Duodenal mucosa (tissue), 2 donors: ENCODE measurements around the gene LRMDA.

Experiments
- H3K27ac ChIP-seq: one replicate; pipeline ENCODE4 v1.7.0; 2013; ENCODE audit warnings: low read depth, low read length
- H3K27me3 ChIP-seq, 2 donors: one replicate each; pipeline ENCODE4 v1.7.0; 2013; ENCODE audit warnings: low read length in 2 of 2, control low read depth in 1 of 2; ENCODE audit not compliant: insufficient read depth in 2 of 2, control insufficient read depth in 1 of 2
- H3K36me3 ChIP-seq, 2 donors: one replicate each; pipeline ENCODE4 v1.7.0; 2013; ENCODE audit warnings: low read length in 2 of 2, control low read depth in 1 of 2; ENCODE audit not compliant: insufficient read depth in 2 of 2, control insufficient read depth in 1 of 2
- H3K4me1 ChIP-seq, 2 donors: one replicate each; pipeline ENCODE4 v1.7.0; 2013; ENCODE audit warnings: low read length in 2 of 2, control low read depth in 1 of 2; ENCODE audit not compliant: insufficient read depth in 2 of 2, control insufficient read depth in 1 of 2
- H3K4me3 ChIP-seq, 2 donors: one replicate each; pipeline ENCODE4 v1.7.0; 2013; ENCODE audit warnings: low read length in 2 of 2, low read depth in 1 of 2
- H3K9ac ChIP-seq, 2 donors: one replicate each; pipeline ENCODE4 v1.7.0; 2013; ENCODE audit warnings: low read length in 2 of 2, low read depth in 1 of 2
- H3K9me3 ChIP-seq, 2 donors: one replicate each; pipeline ENCODE4 v1.7.0; 2013; ENCODE audit warnings: low read length in 2 of 2, control low read depth in 1 of 2; ENCODE audit not compliant: control insufficient read depth in 1 of 2

Gene LRMDA

DNA sequence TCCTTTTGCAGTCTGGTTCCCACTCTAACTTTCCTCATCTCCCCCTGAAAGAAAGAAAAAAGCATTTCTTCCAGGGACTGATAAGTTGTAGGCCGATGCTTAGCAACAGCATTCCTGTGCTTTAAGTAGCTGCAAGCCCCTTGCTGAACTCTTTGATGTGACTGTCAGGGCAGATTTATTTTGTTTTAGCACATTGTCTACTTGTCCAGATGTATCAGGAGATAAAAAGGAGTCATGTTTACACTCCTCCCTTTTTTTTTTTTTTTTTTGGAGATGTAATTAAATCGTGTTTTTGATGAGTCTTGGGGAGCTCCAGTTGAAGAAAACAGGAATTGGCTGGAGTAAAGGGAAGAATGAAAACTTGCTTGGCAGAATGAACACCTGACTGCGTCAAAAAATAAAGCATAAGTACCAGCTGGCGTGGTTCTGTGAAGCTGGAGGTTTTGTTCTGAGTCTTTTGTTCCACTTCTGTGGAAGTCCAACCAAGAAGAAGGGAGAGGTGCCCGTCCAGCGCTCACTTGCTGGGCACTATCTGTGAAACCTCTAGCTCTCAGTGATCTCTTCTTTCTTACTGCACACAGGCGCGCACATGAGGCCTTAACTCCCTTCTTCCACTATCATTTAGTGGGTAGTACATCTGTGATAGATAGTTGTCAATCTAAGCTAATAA is 871.7 kb downstream of the LRMDA start:
- H3K9ac ChIP-seq, result no peak overlapping the region
- no peaks in the 10 kb centered on the region for H3K36me3 ChIP-seq
- no peaks in the 10 kb centered on the region for H3K27me3 ChIP-seq
- peaks cover 10 to 31% of the 10 kb centered on the region in 2 donors for H3K4me1 ChIP-seq
- H3K27ac ChIP-seq, result no peak overlapping the region
- no peak overlapping the region for H3K4me3 ChIP-seq
- no peaks in the 10 kb centered on the region for H3K9me3 ChIP-seq

DNA sequence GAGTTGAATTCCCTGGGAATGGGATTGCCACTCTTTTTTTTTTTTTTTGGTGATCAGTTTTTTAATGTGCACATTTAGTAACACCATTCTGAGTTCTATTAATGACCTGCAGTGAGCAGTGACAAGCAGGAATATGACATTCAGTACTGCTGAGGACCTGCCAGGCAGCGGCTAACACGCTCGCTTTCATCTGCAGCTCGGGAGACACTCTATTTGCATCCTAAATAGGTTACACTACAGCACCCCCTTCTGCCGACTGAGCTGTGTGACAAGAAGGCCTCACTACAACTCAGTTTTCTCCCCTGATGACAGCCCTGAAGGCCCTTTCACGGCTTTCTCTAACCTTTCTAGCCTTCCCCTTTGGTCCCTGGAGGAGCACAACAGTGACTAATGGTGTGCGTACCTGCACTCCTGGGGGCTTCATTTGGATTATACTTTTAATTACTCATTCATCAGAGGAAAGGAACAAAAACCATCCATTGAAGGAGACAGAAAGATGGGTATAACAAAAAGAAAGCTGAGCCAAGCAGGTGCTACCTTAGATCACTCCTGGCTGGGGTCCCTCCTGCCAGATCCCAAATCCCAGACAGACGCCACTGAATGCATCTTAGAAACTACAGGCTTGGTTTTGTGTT is 872.4 kb downstream of the LRMDA start:
- H3K4me1 ChIP-seq, result peaks cover 10 to 27% of the 10 kb centered on the region in 2 donors
- no peaks in the 10 kb centered on the region for H3K9me3 ChIP-seq
- no peak overlapping the region for H3K4me3 ChIP-seq
- no peak overlapping the region for H3K27ac ChIP-seq
- no peaks in the 10 kb centered on the region for H3K27me3 ChIP-seq
- no peak overlapping the region for H3K9ac ChIP-seq
- H3K36me3 ChIP-seq, result no peaks in the 10 kb centered on the region

DNA sequence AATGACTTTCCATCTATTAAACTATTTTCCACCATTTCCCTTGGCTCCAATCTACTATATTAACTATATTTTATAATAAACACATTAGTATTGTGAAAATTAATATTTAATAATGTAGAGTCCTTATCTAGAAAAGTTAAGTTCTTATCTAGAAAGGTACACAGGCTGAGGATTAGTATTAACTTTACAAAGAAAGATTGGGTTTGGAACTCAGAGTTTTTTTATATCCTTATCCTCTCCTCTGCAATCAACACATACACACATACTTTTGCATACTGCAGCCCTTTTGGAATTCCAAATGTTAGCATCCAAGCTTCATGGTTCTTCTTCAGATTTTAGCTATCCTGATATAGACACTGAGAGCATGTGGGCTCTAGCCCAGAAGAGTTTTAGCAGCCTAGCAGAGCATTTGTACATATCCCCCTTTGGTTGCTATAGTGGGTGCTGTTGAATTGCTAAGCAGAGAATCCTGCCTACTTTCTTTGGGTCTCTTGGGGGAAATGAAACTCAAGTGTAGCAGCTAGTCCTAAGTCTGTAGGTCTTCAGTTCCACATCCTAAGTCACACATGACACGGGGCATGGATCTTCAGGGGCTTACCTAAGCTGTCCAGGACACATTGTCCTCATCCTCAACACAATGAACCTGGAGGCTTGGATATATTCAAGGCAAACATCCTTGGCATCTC is 874.6 kb downstream of the LRMDA start:
- Histone ChIP-seq H3K27me3 (no peaks in the 10 kb centered on the region), H3K36me3 (no peaks in the 10 kb centered on the region), H3K27ac (no peak overlapping the region), H3K4me1 (peaks cover 10 to 25% of the 10 kb centered on the region in 2 donors), H3K9me3 (no peaks in the 10 kb centered on the region), H3K9ac (no peak overlapping the region), H3K4me3 (no peak overlapping the region)

DNA sequence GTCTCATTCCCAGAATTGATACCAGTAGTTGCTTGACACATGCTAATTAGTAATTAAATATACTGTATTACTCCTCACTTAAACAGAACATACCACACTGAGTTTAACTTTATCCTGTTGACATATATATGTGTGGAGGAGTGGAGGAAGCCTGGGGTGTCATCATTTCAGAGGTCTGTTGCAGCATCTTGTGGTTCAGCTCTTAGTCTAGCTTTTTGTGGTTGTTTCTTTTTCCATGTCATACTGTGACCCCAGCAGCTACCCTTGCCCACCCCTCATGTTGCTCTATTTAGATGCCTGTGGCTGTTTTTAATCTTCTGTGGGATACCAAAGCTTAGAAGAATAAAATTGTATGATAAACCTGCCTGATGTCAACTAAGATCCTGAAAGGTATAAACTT is 875.4 kb downstream of the LRMDA start:
- H3K9ac ChIP-seq, result no peak overlapping the region
- H3K27me3 ChIP-seq, result no peaks in the 10 kb centered on the region
- H3K4me3 ChIP-seq, result no peak overlapping the region
- peaks cover 10 to 17% of the 10 kb centered on the region in 2 donors for H3K4me1 ChIP-seq
- no peaks in the 10 kb centered on the region for H3K36me3 ChIP-seq
- H3K27ac ChIP-seq, result no peak overlapping the region
- no peaks in the 10 kb centered on the region for H3K9me3 ChIP-seq

DNA sequence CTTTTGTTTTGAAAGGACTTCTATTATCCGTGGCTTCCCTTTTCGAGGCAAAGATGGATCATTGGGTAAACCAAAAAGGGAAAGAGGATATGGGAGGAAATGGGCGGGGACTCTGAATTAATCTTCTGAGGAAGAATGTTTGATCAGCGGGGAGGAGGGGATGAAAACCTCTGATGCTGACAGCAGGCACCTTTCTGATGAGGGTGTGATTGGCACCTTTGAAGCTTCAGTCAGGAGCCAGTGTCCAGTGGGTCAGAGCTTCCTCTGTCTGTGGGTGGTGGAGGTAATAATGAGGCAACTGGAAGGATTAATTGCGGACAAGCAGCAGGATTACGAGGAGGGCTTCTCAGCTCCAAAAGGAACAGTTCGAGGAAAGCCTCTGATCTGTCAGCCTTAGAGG is 877.6 kb downstream of the LRMDA start:
- Histone ChIP-seq H3K9ac (no peak overlapping the region), H3K4me1 (peaks cover 8 to 13% of the 10 kb centered on the region in 2 donors), H3K36me3 (no peaks in the 10 kb centered on the region), H3K4me3 (no peak overlapping the region), H3K27ac (no peak overlapping the region), H3K9me3 (no peaks in the 10 kb centered on the region), H3K27me3 (no peaks in the 10 kb centered on the region)

DNA sequence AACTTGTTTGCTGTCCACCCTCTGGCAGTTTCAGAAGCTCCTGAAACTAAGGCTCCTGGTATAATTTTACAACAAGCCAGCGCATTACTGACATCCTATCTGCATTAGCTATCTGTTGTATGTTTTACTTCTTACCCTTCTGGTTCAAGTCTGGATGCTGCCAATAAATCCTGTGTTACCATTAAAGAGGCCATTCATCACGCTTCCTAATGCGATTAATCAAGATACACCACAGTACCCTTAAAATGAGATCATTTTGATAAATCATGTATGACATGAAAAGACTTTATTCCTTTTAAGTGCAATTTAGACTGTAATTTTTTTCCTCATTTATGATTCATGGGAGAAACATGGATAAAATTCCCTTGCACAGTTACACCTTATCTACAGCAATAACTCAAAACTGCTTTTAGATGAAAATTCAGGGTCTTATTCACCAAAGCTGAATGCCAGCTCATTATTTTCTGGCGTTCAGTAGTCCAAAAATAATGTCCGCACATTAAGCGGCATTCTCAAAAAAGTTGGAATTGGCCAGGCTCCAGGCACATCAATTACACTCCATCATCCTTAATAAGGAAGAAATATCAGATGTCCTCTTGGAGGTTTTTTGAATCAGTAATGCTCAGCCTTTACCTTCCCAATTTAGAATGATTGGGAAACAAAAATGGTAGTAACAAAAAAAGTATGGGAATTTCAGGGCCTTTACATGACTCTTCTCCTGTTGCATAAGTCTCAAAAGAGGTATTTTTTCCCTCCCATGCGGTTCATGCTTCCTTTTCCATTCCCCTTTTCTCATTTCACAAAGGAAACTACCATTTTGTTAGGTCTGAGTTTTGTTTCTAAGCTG is 878.5 kb downstream of the LRMDA start:
- no peaks in the 10 kb centered on the region for H3K36me3 ChIP-seq
- no peak overlapping the region for H3K27ac ChIP-seq
- H3K4me3 ChIP-seq, result no peak overlapping the region
- no peak overlapping the region for H3K9ac ChIP-seq
- H3K4me1 ChIP-seq, result peaks cover 8 to 13% of the 10 kb centered on the region in 2 donors
- H3K27me3 ChIP-seq, result no peaks in the 10 kb centered on the region
- no peaks in the 10 kb centered on the region for H3K9me3 ChIP-seq

DNA sequence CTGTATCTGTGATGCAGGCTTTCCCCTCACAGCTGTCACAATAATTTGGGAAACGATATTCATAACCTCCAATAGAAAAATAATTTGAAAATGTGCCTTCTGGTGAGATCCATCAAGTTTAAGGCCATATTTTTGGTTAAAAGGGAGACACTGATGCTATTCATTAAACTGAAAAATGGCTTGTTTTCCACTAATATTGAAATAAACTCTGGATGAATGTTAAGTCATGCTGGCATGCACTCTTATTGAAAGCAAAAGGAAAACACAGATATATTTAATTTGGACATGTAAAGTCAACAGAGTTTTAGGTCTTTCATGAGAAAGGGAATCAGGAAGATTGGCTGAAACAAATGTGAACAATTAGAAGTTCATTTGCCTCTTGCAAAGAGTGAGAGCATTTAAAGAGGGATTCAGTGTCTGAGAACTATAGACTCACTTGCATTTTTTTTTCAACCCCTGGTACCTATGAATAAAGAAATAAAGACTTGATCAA is 879.2 kb downstream of the LRMDA start:
- no peak overlapping the region for H3K27ac ChIP-seq

DNA sequence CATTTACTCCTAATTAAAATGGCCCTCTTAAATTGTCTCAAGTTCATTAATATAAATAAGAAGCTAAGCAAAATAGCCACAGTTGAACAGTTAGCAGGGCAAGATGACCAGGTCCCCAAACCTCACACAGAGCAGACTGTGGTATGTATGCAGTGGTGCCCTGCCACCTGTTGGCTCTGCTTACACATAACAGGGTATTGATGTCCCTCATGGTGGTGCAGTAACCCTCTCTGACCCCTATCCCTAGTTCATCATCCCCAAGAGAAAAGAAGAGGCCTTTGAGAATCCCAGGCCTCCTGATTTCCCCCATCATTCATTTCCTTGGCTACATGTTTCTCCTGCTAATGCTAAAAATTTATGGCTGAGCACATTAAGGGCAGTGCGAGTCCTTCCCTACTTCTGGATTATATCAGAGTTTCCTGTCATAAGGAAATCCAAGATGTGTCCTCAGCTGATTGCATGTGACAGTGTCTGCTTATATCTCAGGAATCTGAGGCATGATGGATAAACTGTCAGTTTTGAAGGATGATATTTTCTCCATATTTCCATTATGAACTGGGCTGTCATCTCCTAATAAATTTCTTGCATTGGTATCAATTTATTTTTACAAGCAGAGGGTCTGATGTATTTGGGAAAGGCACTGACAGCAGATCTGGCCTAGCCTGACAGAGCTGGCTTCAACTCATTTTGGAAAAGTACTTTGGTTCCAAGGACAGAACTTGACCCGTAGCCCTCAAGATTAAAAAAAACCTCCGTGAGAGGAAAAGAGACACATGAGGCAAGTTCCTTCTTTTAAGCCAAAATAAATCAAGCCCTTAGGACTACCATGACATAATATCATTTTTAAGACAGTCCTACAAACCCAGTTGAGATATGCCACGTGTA is 880.6 kb downstream of the LRMDA start:
- Histone ChIP-seq H3K27me3 (no peaks in the 10 kb centered on the region), H3K9me3 (peaks cover 0 to 3% of the 10 kb centered on the region in 2 donors), H3K36me3 (no peaks in the 10 kb centered on the region), H3K27ac (no peak overlapping the region), H3K9ac (no peak overlapping the region), H3K4me3 (no peak overlapping the region), H3K4me1 (peaks cover 0 to 3% of the 10 kb centered on the region in 2 donors)

More for the DNA sequence above, 879.2 kb downstream of the LRMDA start:
- Histone ChIP-seq H3K9ac (no peak overlapping the region), H3K36me3 (no peaks in the 10 kb centered on the region), H3K4me3 (no peak overlapping the region), H3K4me1 (peaks cover 5 to 9% of the 10 kb centered on the region in 2 donors), H3K27me3 (no peaks in the 10 kb centered on the region), H3K9me3 (no peaks in the 10 kb centered on the region)

DNA sequence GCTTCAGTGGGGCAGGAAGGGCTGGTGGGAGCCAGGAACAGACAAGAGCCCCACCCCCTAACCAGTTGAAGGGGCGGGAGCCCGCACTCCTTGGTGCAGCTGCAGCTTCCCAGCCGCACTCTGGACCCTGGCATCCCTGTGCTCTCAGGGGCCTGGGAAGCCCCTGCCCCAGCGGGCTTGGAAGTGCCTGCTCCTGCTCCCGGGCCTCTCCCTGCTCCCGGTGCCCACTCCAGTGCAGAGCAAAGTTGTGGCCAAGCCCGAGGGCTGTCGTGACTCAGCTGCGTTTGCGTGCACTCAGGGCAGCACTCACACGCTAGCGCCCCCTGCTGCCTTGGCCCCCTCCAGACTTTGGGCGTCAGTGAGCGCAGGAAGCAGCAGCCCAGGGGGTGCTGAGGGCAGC is 883.8 kb downstream of the LRMDA start:
- Histone ChIP-seq H3K4me3 (no peak overlapping the region), H3K9ac (no peak overlapping the region), H3K27ac (no peak overlapping the region), H3K9me3 (peaks cover 0 to 5% of the 10 kb centered on the region in 2 donors), H3K4me1 (no peaks in the 10 kb centered on the region), H3K36me3 (no peaks in the 10 kb centered on the region), H3K27me3 (no peaks in the 10 kb centered on the region)
